SU-DHL-6 (cell line): ENCODE measurements around the gene RHCG.

Source experiments
- CTCF ChIP-seq: fragments of 200-600 bp; sonication (generic); IDR thresholded peaks from one replicate; pipeline ENCODE4 v1.5.1; 2017; ENCODE audit warnings: antibody characterized with exemption, mild to moderate bottlenecking, low read length, moderate library complexity; ENCODE audit not compliant: insufficient read depth, poor library complexity, severe bottlenecking
- EZH2phosphoT487 ChIP-seq: fragments of 200-600 bp; sonication (generic), shearing (Covaris generic); conservative IDR thresholded peaks from 2 replicates; pipeline ENCODE4 v1.6.1; 2018; ENCODE audit warnings: mild to moderate bottlenecking, antibody characterized with exemption, low read length, moderate library complexity, mixed read lengths

DNA sequence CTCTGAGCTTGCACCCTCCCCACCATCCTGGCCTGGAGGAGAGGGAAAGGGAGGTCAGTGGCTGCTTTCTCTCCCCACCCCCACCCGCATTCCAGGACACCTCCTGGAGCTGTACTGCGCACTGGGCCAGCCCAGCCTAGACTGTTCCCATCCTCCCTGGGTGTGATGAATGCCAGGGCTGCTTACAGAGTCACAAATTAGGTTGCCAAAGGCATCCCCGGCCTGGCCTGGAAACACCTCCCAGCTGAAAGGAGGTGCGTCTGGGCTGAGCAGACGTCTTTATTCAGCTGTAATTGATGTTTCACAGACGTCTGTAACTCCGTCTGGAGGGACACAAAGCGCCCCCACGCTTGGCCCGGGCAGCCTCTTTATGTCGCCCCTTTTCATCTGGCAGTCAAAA, 47.6 kb downstream of the RHCG start:
- TF ChIP-seq CTCF, result no peak
- no peak for TF ChIP-seq EZH2phosphoT487
